Neural cell (in vitro differentiated cells): ENCODE results near the gene RPRML.

Experiments
- CTCF ChIP-seq: fragments of 450-650 bp; IDR thresholded peaks from 2 replicates; pipeline ENCODE4 v1.5.1; 2014; ENCODE audit warnings: antibody characterized with exemption, mild to moderate bottlenecking, moderate library complexity; ENCODE audit not compliant: poor library complexity, severe bottlenecking
- EZH2 ChIP-seq: fragments of 200-600, 300-800 bp; shearing (Covaris generic), sonication (generic); IDR thresholded peaks from 2 replicates; pipeline ENCODE4 v1.6.1; 2014; ENCODE audit warnings: antibody characterized with exemption, low read length, borderline replicate concordance, mild to moderate bottlenecking; ENCODE audit not compliant: insufficient read depth, poor library complexity, severe bottlenecking
- POLR2AphosphoS5 ChIP-seq: IDR thresholded peaks from 2 replicates; pipeline ENCODE4 v1.6.1; 2012
- SMC3 ChIP-seq: fragments of 450-650 bp; conservative IDR thresholded peaks from 2 replicates; pipeline ENCODE4 v1.6.1; 2014; ENCODE audit warnings: antibody characterized with exemption, mild to moderate bottlenecking, moderate library complexity; ENCODE audit not compliant: poor library complexity

DNA sequence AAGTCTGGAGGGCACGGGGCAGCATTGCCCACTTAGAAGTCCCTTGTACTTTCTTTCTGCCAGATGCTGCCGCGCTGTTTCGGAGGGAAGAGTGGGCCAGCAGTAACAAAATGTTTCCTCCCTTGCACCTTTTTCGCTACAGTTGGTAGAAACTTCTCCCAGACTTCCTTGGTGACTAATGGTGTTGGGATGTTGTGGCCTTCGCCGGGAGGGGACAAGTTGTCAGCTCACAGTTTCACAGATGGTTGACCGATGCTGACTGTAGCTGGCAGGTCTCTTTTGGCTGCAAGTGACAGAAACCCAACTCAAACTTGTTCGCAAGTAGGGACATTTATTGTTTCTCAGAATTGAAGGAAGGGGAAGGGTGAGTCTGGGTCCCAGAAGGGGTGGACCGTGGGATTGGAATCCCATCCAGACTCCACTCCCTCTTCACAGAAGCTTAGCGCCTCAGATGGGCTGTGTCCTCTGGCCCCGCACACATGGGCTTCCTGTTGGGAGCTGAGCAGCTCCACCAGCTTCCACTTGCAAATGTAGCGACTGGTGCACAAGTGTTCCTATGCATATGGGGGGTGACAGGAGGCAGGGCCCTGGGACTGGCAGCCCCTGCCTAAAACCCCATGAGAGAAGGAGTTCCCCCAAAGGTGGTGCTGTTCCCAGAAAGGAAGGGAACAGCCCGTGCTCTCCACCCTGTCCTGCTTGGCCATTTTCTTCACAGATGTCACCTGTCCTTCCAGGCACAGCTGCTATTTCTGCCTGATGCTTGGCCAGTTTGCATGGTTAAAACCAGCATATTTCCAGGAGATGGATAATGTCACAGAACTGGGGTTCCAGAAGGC, 30.9 kb upstream of the RPRML start:
- TF ChIP-seq CTCF, result no peak
- no peak for TF ChIP-seq EZH2
- no peak for TF ChIP-seq SMC3
- TF ChIP-seq POLR2AphosphoS5, result no peak
